ENCODE measurements around the gene TMPRSS6. TPM values are rescaled to one million over a fixed set of nuclear protein-coding genes. Genes with fewer than 3 reads are reported as not detected.

The TMPRSS6 gene
- total and polyA plus RNA-seq, 2 of the 8 experiments (the other 6 are each of a cell fraction or from before 2014, with no cell fraction given): 0.02 TPM; not detected in 1

GRCh38 chr22:37156686-37157435, 47.3 kb upstream of the TMPRSS6 start (continued):
- TF ChIP-seq CHD7 (IDR thresholded peaks at IDR 0.05; ENCODE audit: insufficient replicate concordance, low read length) (no peak), NANOG (IDR thresholded peaks at IDR 0.05; ENCODE audit: insufficient read depth, low read depth, low read length, poor library complexity, severe bottlenecking) (no peak), SIRT6 (IDR thresholded peaks at IDR 0.05; ENCODE audit: low read length) (no peak), CHD2 (IDR thresholded peaks at IDR 0.05; ENCODE audit: low read length) (no peak), ATF3 (IDR thresholded peaks at IDR 0.05; ENCODE audit: insufficient read depth, low read depth, low read length) (no peak), CREB1 (IDR thresholded peaks at IDR 0.05) (no peak)
